NCI-H2171 treated with DMSO at 0.1 percent for 48 hours (cell line): ENCODE data around the gene EBF4.
A peak's percentile ranks its signal among the peaks of the same experiment; 100 is the strongest.
"Not testable (repeated sequence)": the region's sequence is repeated elsewhere in the genome, so short reads cannot be mapped to it uniquely, and the experiment has no call there.

Source experiments
- DNase-seq: peaks from one replicate; lab custom pipeline; 2025; lab: John Stamatoyannopoulos, UW

Gene EBF4

GRCh38 chr20:2796011-2796660 lies 103.6 kb downstream of the EBF4 start:
- DNase-seq = no peak

GRCh38 chr20:2797136-2797983 lies 104.8 kb downstream of the EBF4 start:
- DNase-seq = no peak

GRCh38 chr20:2798095-2798805 lies 105.7 kb downstream of the EBF4 start:
- DNase-seq = no peak

- DNase-seq = no peak
These were observed 106.2 kb downstream of the EBF4 start for GRCh38 chr20:2798814-2799213.

- DNase-seq = no peak
These were observed 106.7 kb downstream of the EBF4 start for GRCh38 chr20:2799271-2799670.

- DNase-seq = peak; percentile 10
These were observed 107.3 kb downstream of the EBF4 start for GRCh38 chr20:2799688-2800520.

GRCh38 chr20:2800521-2801285 lies 108.1 kb downstream of the EBF4 start, which contains the start of gene CPXM1:
TSS of gene CPXM1 (minus strand) at chr20:2800627. CDS start at chr20:2800572, 55 bp downstream.
- peak; percentile 38 for DNase-seq

GRCh38 chr20:2801286-2801728 lies 108.7 kb downstream of the EBF4 start:
- no peak for DNase-seq

GRCh38 chr20:2804041-2804828 lies 111.7 kb downstream of the EBF4 start:
- no peak for DNase-seq

GRCh38 chr20:2804852-2805688 lies 112.5 kb downstream of the EBF4 start:
- DNase-seq = no peak

- DNase-seq = no peak
These were observed 113.2 kb downstream of the EBF4 start for GRCh38 chr20:2805689-2806350.

GRCh38 chr20:2806351-2806701 lies 113.7 kb downstream of the EBF4 start:
- DNase-seq = no peak

GRCh38 chr20:2807019-2807418 lies 114.4 kb downstream of the EBF4 start:
- no peak for DNase-seq

GRCh38 chr20:2807929-2808328 lies 115.3 kb downstream of the EBF4 start:
- not testable (repeated sequence) for DNase-seq

GRCh38 chr20:2809690-2810089 lies 117.1 kb downstream of the EBF4 start:
- no peak for DNase-seq
